Spleen (tissue), 7 donors: ENCODE data around the gene MEIS1.

Experiments used
- CTCF ChIP-seq, 11 experiments: fragments of 200-600 bp in 7 of 11; fragments of 450-650 bp in 4 of 11; sonication (generic) in 4 of 11; IDR thresholded peaks in 8 of 11; conservative IDR thresholded peaks in 3 of 11; 1 replicate in 7 of 11; 2 replicates in 4 of 11; pipeline versions ENCODE4 v1.4.0 to v1.8.0; 2016 to 2021; ENCODE audit warnings: antibody characterized with exemption in 11 of 11, inconsistent platforms in 4 of 11, mild to moderate bottlenecking in 1 of 11
- POLR2A ChIP-seq, 3 donors: fragments of 450-650 bp; IDR thresholded peaks; one replicate each; pipeline ENCODE4 v1.5.1; 2017; ENCODE audit warnings: antibody characterized with exemption in 3 of 3, mild to moderate bottlenecking in 1 of 3
- POLR2AphosphoS5 ChIP-seq, 3 donors: sonication (generic); formaldehyde crosslinking; IDR thresholded peaks; one replicate each; pipeline ENCODE4 v1.5.1; 2017; ENCODE audit warnings: antibody characterized with exemption in 3 of 3
- donor health status: DM: no; HTN: no; CAD: no; lungs with moderate emphysema.
- donor health status: DM: no; HTN: no; CAD: no.
- donor health status: DM: no; HTN: no; CAD: no.

GRCh38 chr2:66445076-66445924 lies 10.4 kb downstream of the MEIS1 start:
- TF ChIP-seq CTCF (IDR thresholded peaks at IDR 0.05 in 8 of 11, conservative IDR thresholded peaks at IDR 0.05 in 3 of 11) = peak in 1 of 11 experiments; percentile 8
- no peak for TF ChIP-seq POLR2A (IDR thresholded peaks at IDR 0.05)
- peak in 2 of 3 donors; percentile 7 to 58 for TF ChIP-seq POLR2AphosphoS5 (IDR thresholded peaks at IDR 0.05)
